GM10847 (cell line): ENCODE measurements around the gene MRTFA.

Experiments used
- POLR2A ChIP-seq: IDR thresholded peaks from 2 replicates; pipeline ENCODE4 v1.6.1; 2011; ENCODE audit not compliant: insufficient read length; ENCODE audit errors: extremely low read depth

Gene MRTFA

GRCh38 chr22:40407831-40408717 is 228.4 kb downstream of the MRTFA start:
- no peak for TF ChIP-seq POLR2A

- no peak for TF ChIP-seq POLR2A
Observed at GRCh38 chr22:40407021-40407761, 229.3 kb downstream of the MRTFA start.

- TF ChIP-seq POLR2A: no peak
Observed at GRCh38 chr22:40406063-40406890, 230.2 kb downstream of the MRTFA start.

GRCh38 chr22:40405178-40406062 is 231.1 kb downstream of the MRTFA start:
- TF ChIP-seq POLR2A: no peak

GRCh38 chr22:40404251-40405177 is 232.0 kb downstream of the MRTFA start:
- no peak for TF ChIP-seq POLR2A

GRCh38 chr22:40403651-40404050 is 232.9 kb downstream of the MRTFA start:
- TF ChIP-seq POLR2A: no peak

- TF ChIP-seq POLR2A: no peak
Observed at GRCh38 chr22:40403141-40403540, 233.4 kb downstream of the MRTFA start.

- no peak for TF ChIP-seq POLR2A
Observed at GRCh38 chr22:40401981-40402406, 234.5 kb downstream of the MRTFA start.

- no peak for TF ChIP-seq POLR2A
Observed at GRCh38 chr22:40401532-40401931, 235.0 kb downstream of the MRTFA start.

- TF ChIP-seq POLR2A: no peak
Observed at GRCh38 chr22:40400159-40400558, 236.4 kb downstream of the MRTFA start.

- TF ChIP-seq POLR2A: no peak
Observed at GRCh38 chr22:40399621-40400020, 236.9 kb downstream of the MRTFA start.

GRCh38 chr22:40397396-40397795 is 239.1 kb downstream of the MRTFA start:
- TF ChIP-seq POLR2A: no peak

- TF ChIP-seq POLR2A: no peak
Observed at GRCh38 chr22:40396882-40397281, 239.6 kb downstream of the MRTFA start.

- TF ChIP-seq POLR2A: no peak
Observed at GRCh38 chr22:40395607-40396006, 240.9 kb downstream of the MRTFA start.

GRCh38 chr22:40394607-40395006 is 241.9 kb downstream of the MRTFA start:
- TF ChIP-seq POLR2A: no peak
